Gastrocnemius medialis (tissue), 4 donors: ENCODE data around the gene SDC1. TPM values are rescaled to one million over a fixed set of nuclear protein-coding genes. Genes with fewer than 3 reads are reported as not detected.

ENCODE experiments used
- ATAC-seq, 2 donors: fragments of 150-250 bp; one replicate each; pipeline ENCODE4 v1.9.1; 2016
- DNase-seq, 2 donors: peaks; one replicate each; pipeline ENCODE4 v3.0.0-alpha.2; 2019
- H3K27ac ChIP-seq, 4 donors: fragments of 200-600 bp; sonication (generic); 1 replicate in 1 of 4; 2 replicates in 3 of 4; pipeline ENCODE4 v1.5.1; 2016 to 2018; ENCODE audit warnings: mild to moderate bottlenecking in 2 of 4, moderate library complexity in 1 of 4
- H3K27me3 ChIP-seq, 3 donors: fragments of 200-600 bp; sonication (generic) in 2 of 3; 1 replicate in 1 of 3; 2 replicates in 2 of 3; pipeline versions ENCODE4 v1.5.1 to v1.6.0; 2016 to 2019; ENCODE audit warnings: mild to moderate bottlenecking in 1 of 3, moderate library complexity in 1 of 3
- H3K36me3 ChIP-seq, 2 donors: fragments of 200-600 bp; sonication (generic) in 1 of 2; one replicate each; pipeline ENCODE4 v1.5.1; 2017 to 2018
- H3K4me1 ChIP-seq, 2 donors: fragments of 200-600 bp; sonication (generic) in 1 of 2; one replicate each; pipeline ENCODE4 v1.5.1; 2016 to 2017; ENCODE audit warnings: mild to moderate bottlenecking in 2 of 2
- H3K4me3 ChIP-seq, 4 donors: fragments of 200-600 bp; sonication (generic) in 3 of 4; 1 replicate in 1 of 4; 2 replicates in 3 of 4; pipeline ENCODE4 v1.5.1; 2016 to 2019; ENCODE audit warnings: mild to moderate bottlenecking in 2 of 4
- H3K9me3 ChIP-seq, 3 donors: fragments of 200-600 bp; sonication (generic) in 2 of 3; 1 replicate in 1 of 3; 2 replicates in 2 of 3; pipeline ENCODE4 v1.5.1; 2016 to 2019
- POLR2A ChIP-seq, 2 donors: fragments of 450-650 bp; IDR thresholded peaks; one replicate each; pipeline ENCODE4 v1.6.1; 2017; ENCODE audit warnings: antibody characterized with exemption in 2 of 2, mild to moderate bottlenecking in 2 of 2, moderate library complexity in 2 of 2
- in situ Hi-C, 4 donors: fragments of 200-750 bp; cut with MboI; loops; one replicate each; pipeline versions ENCODE4 v1.15.0 to v1.8.0; 2017; ENCODE audit warnings: low sequenced_read_pairs in 4 of 4
- intact Hi-C: fragments of 100-400 bp; cut with DNase I; formaldehyde crosslinking; loops from one replicate; pipeline ENCODE4 v1.15.1; 2023; ENCODE audit warnings: low total_unique reads
- total RNA-seq, 4 donors: library from RNA; depleted of rRNA; stranded (reverse); fragments of >200 nt; gene quantifications; one replicate each; pipeline versions ENCODE4 v1.1.0 to v1.2.3, GENCODE V29; 2016
- TF ChIP-seq, protein P1 (sequence below), 5 experiments: fragments of 450-650 bp in 3 of 5; fragments of 200-600 bp in 2 of 5; sonication (generic) in 2 of 5; IDR thresholded peaks in 4 of 5; conservative IDR thresholded peaks in 1 of 5; 1 replicate in 4 of 5; 2 replicates in 1 of 5; pipeline ENCODE4 v1.5.1; 2016 to 2019; ENCODE audit warnings: antibody characterized with exemption in 5 of 5, mild to moderate bottlenecking in 3 of 5, moderate library complexity in 3 of 5

The SDC1 gene
- total RNA-seq, 4 donors from 2014 or later = 0.41 to 1.2 (median 1.2) TPM; not detected in 1

DNA sequence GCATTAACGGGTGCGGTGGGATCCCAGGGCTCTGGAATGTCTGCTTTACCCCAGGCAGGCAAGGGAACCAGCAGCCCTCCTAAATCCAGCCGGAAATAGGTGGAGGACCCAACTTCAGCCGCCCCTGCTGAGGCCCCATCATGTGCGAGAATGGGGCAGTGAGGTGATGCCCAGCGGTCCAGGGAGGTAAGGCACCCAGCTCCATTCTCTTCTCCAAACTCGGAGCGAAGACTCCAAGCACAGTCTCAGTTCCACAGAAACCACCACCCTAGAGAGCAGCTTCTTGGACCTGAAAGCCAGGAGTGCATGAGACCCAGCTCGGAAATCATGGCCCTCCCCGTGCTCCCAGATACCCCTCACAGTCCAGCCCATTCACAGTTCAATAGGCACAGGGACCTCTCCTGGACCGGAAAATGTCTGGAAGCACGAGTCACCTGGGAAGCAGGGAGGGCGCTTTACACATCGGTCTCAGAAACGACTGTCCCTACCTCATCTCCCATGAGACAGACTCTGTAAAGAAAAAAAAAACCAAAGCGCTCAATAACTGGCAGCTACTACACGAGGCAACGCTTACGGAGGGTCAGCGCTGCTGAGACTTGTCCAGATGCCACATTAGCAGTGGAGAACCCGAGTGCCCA lies 2.0 kb downstream of the SDC1 start:
- intact Hi-C loops = loop anchor here (10.0 kb wide), 1 partner anchor 78 kb away; no protein-coding TSS in a partner anchor
- ATAC-seq (no peak), DNase-seq (no peak)
- Histone ChIP-seq H3K4me1 (peaks cover 0 to 8% of the 10 kb centered on the region in 2 donors), H3K4me3 (peak overlapping the region; percentile 51 to 68 (median 63)), H3K27ac (no peak overlapping the region), H3K36me3 (no peaks in the 10 kb centered on the region), H3K9me3 (no peaks in the 10 kb centered on the region), H3K27me3 (peaks cover 11 to 21% (median 19%) of the 10 kb centered on the region in 3 donors)
- TF ChIP-seq, protein P1, sequence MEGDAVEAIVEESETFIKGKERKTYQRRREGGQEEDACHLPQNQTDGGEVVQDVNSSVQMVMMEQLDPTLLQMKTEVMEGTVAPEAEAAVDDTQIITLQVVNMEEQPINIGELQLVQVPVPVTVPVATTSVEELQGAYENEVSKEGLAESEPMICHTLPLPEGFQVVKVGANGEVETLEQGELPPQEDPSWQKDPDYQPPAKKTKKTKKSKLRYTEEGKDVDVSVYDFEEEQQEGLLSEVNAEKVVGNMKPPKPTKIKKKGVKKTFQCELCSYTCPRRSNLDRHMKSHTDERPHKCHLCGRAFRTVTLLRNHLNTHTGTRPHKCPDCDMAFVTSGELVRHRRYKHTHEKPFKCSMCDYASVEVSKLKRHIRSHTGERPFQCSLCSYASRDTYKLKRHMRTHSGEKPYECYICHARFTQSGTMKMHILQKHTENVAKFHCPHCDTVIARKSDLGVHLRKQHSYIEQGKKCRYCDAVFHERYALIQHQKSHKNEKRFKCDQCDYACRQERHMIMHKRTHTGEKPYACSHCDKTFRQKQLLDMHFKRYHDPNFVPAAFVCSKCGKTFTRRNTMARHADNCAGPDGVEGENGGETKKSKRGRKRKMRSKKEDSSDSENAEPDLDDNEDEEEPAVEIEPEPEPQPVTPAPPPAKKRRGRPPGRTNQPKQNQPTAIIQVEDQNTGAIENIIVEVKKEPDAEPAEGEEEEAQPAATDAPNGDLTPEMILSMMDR (IDR thresholded peaks at IDR 0.05 in 4 of 5, conservative IDR thresholded peaks at IDR 0.05 in 1 of 5) = no peak
- TF ChIP-seq POLR2A (IDR thresholded peaks at IDR 0.05) = no peak
- in situ Hi-C loops = no loop called here

GRCh38 chr2:20222014-20222768 lies 2.7 kb downstream of the SDC1 start:
- in situ Hi-C loops = no loop called here
- Histone ChIP-seq H3K4me3 (no peak overlapping the region), H3K9me3 (no peaks in the 10 kb centered on the region), H3K27ac (no peak overlapping the region), H3K4me1 (peaks cover 0 to 8% of the 10 kb centered on the region in 2 donors), H3K36me3 (no peaks in the 10 kb centered on the region), H3K27me3 (peaks cover 10 to 21% (median 17%) of the 10 kb centered on the region in 3 donors)
- DNase-seq = no peak
- no peak for TF ChIP-seq POLR2A (IDR thresholded peaks at IDR 0.05)
- TF ChIP-seq, protein P1 (IDR thresholded peaks at IDR 0.05 in 4 of 5, conservative IDR thresholded peaks at IDR 0.05 in 1 of 5) = no peak
- no peak for ATAC-seq
- intact Hi-C loops = loop anchor here (10.0 kb wide), 1 partner anchor 77 kb away; no protein-coding TSS in a partner anchor

DNA sequence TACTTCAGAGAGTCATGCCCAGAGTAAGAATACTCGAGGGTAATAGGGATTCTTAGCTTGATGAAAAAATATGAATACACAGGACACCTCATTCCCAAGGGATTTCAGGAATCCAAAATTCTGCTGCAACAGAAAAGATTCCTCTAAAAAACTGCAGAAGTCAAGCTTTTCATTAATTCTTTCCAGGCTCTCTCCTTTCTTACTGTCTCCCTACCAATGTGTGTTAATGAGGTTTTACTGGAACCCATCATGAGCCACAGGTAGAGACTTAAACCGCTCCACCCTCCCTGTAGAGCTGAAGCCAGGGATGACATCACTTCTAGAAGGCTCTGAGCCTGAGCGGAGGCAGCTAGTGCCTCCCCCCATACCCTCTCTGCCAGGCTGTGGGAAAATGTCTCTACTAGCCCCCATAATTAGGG lies 3.4 kb downstream of the SDC1 start:
- H3K9me3 ChIP-seq = no peaks in the 10 kb centered on the region
- peaks cover 9 to 21% (median 14%) of the 10 kb centered on the region in 3 donors for H3K27me3 ChIP-seq
- peaks cover 0 to 8% of the 10 kb centered on the region in 2 donors for H3K4me1 ChIP-seq
- in situ Hi-C loops (no loop called here), intact Hi-C loops (loop anchor here (10.0 kb wide), 1 partner anchor 77 kb away; no protein-coding TSS in a partner anchor)
- no peaks in the 10 kb centered on the region for H3K36me3 ChIP-seq
- no peak for TF ChIP-seq POLR2A (IDR thresholded peaks at IDR 0.05)
- TF ChIP-seq, protein P1 (IDR thresholded peaks at IDR 0.05 in 4 of 5, conservative IDR thresholded peaks at IDR 0.05 in 1 of 5) = no peak
- H3K27ac ChIP-seq = no peak overlapping the region
- ATAC-seq (no peak), DNase-seq (no peak)
- no peak overlapping the region for H3K4me3 ChIP-seq

DNA sequence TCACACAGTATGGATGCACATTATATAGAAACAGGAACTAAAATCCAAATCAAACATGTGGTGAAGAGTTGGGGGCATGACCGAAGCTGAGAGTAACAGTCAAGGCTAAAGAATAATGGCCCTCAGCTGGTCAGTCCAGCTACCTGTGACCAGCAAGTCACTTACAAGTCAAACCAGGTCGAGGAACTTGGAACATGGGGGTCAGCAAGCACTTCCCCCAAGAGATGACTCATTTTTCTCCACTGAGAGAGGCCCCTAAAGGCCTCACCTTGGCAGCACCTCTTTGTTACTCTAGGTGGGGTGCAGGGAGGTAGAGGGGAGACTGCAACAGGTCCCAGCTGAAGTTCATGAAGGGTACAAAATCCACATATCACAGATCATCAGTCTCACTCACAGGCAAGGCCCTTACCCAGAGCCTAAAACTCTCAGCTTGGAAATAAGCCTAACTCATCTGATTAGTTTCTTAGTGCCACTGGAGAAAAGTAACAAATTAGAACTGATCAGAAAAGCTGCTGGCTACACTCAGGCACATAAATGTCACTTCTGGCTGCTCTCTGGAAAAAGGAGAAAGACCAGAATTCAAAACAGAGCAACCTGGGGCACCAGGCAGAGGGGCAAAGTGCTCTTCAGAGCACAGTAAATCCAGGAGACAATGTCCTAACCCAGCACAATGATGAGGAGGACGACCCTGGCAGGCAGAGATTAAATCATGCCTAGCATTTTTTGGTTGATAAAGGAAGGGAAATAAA lies 4.0 kb downstream of the SDC1 start:
- Histone ChIP-seq H3K36me3 (no peaks in the 10 kb centered on the region), H3K27me3 (peaks cover 7 to 20% (median 8%) of the 10 kb centered on the region in 3 donors), H3K27ac (no peak overlapping the region), H3K4me1 (peaks cover 0 to 8% of the 10 kb centered on the region in 2 donors), H3K4me3 (no peak overlapping the region), H3K9me3 (no peaks in the 10 kb centered on the region)
- intact Hi-C loops (loop anchor here (10.0 kb wide), 1 partner anchor 76 kb away; no protein-coding TSS in a partner anchor), in situ Hi-C loops (no loop called here)
- TF ChIP-seq, protein P1 (IDR thresholded peaks at IDR 0.05 in 4 of 5, conservative IDR thresholded peaks at IDR 0.05 in 1 of 5) = no peak
- TF ChIP-seq POLR2A (IDR thresholded peaks at IDR 0.05) = no peak
- DNase-seq = no peak
- ATAC-seq = no peak
